Limb (tissue), 2 donors: ENCODE measurements around the gene HES7.

Experiments
- DNase-seq, 2 donors: peaks; one replicate each; pipeline ENCODE4 v3.0.0-alpha.2; 2016; ENCODE audit errors: extremely low spot score in 2 of 2

HES7 gene

DNA sequence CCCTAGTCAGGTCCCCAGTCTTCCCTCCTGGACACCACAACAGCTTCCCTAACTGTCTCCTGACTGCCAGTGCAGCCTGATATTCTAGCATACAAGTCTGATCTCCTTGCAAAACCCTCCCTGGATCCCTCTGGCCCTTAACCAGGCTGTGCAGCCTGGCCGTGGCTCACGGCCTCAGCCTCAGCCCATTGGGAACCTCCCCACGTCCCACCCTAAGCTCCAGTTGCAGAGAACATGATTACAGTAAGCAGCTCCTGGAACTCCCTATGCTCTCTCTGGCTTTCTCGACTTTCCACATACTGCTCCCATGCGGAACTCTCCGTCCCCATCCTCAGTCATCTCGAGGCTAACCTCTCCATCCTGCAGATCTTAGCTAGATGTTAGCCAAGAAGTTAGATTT lies 49.4 kb downstream of the HES7 start:
- no peak for DNase-seq

DNA sequence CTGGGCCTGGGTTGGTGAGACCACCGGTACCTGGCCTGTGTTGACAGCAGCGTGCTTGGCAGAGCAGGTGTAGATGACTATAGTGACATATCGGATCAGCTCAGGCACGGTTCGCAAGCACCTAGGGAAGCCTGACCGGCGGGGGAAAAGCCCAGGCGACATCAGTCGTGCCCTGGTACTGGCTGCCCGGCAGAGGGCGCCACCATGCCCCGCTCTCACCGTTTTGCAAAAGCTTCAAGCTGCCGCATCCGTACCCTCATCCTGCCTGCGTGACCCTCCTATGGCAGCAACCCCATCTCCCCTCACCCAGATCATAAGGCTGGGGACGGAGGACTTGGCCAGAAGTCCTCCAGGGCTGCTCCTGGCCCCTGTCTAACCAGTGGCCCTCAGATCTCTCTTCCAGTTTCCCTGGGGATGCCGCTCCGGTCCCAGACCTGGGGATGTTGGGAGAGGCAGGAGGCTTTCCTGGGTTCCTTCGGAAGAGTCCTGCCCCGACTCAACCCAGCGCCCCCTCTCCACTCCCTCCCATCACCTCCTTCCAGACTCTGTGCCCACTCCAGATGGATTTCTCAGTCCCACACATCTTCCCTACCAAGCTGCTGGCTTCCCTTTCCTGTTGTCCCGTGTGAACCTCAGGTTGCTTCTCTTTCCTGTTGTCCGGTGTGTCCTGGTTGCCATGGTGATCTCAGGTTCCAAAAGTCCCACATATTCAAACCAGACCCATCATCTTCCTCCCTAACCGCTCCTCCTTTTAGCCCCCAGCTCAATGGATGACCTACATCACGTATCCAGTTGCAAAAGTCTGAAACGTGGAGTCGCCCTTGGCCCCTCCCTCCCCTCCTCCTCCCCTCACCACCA lies 50.0 kb downstream of the HES7 start:
- DNase-seq = peak in 1 of 2 donors; percentile 75

DNA sequence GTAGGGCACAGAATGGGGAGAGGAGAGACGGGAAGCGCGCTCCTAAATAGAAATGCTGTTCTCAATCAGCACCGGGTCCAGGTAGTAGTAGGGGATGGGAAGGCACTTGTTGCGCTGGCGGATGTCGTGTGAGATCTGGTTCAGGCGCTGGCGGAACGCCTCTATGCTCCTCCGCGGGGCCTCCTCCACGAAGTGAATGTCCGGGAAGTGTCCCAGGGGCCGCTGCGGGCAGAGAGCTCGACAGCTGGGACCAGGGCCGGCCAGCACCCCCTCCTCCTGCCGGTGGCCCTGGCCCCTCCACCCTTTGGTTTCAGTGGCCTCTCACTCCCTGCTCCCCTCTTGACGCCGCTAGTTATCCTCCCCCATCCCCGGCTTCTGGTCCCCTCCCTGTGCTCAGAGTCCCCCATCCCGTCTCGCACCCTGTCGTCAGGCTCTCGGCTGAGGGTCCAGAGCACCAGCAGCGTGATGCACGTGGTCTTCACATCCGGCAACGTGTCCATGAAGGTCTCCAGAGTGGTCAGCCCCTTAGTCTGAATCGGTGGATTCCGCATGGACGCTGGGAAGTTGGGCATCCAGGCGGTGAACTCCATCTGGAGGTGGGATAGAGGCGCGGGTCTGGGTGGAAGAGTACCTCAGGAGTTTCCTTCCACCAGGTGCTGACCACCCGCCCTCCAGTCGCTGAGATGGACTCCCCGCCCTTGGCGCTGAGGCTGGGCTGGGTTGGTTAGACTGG lies 51.0 kb downstream of the HES7 start:
- peak in 1 of 2 donors; percentile 29 for DNase-seq

DNA sequence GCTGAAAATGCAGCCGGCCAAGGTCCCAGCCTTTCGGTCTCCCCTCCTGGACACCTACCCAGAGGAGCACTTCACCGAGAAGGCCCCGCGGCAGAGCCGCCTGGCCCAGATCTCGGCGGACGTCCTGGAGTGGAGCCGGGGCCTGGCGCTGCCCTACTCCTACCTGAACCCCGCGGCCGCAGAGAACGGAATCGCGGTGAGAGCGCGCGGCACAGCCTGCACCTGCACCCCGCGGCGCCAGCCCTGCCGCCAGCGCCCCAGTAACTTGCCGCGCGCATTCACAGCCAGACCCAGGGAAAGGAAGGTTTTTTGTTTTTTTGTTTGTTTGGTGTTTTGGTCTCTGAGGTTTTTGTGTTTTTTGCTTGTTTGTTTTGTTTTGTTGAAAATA lies 51.6 kb downstream of the HES7 start:
- DNase-seq = no peak

DNA sequence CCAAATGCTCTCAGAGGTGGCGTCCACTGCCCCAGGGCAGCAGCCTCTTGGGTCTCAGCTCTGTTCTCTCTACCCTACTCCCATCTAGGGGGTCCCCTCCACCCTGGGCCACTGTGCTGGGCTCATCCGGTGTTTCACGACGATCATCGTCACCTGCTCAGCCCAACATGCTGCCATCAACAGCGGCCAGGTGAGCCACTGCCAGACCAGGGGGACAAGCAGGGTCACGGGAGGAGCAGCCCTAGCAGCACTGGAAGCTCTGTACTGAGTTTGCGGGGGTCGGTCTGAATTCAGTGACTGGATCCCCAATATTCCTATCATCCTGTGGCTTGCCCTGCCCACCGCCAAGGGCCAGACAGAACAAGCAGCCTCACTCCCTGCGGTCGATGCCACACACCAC lies 52.4 kb downstream of the HES7 start:
- no peak for DNase-seq
